Bronchial epithelial cell (primary cell): ENCODE measurements around the gene FRMD4A. TPM values are rescaled to one million over a fixed set of nuclear protein-coding genes. Genes with fewer than 3 reads are reported as not detected.

Experiments
- DNase-seq: peaks from one replicate; pipeline ENCODE4 v3.0.0-alpha.2; 2010; ENCODE audit warnings: low read depth
- FAIRE-seq: peaks from 2 replicates; lab custom pipeline; 2011; peaks lifted over from hg19 to GRCh38; lab: Jason Lieb, UNC
- H3K27me3 ChIP-seq: 2 replicates; pipeline ENCODE4 v1.5.1; 2011; ENCODE audit warnings: low read length; ENCODE audit not compliant: control insufficient read depth, insufficient read depth
- H3K36me3 ChIP-seq: 2 replicates; pipeline ENCODE4 v1.5.1; 2011; ENCODE audit warnings: low read length; ENCODE audit not compliant: control insufficient read depth, insufficient read depth
- H3K4me3 ChIP-seq: 2 replicates; pipeline ENCODE4 v1.5.1; 2011; ENCODE audit warnings: mild to moderate bottlenecking, low read depth, low read length, control low read depth
- total RNA-seq: library from RNA; depleted of rRNA; stranded (reverse); fragments of >200 nt; gene quantifications from 2 replicates; pipeline ENCODE4 v1.2.1, GENCODE V29; 2014
- TF ChIP-seq, protein P1 (sequence below): IDR thresholded peaks from 2 replicates; pipeline ENCODE4 v1.5.1; 2011; ENCODE audit warnings: mild to moderate bottlenecking, moderate library complexity, low read length, control low read depth, inconsistent platforms; ENCODE audit not compliant: insufficient read depth, severe bottlenecking

FRMD4A gene
- total RNA-seq, 1 donor from 2014 or later = 3.2 TPM

- DNase-seq (no peak), FAIRE-seq (no peak)
- Histone ChIP-seq H3K27me3 (no peaks in the 10 kb centered on the region), H3K36me3 (no peaks in the 10 kb centered on the region), H3K4me3 (no peak overlapping the region)
- TF ChIP-seq, protein P1, sequence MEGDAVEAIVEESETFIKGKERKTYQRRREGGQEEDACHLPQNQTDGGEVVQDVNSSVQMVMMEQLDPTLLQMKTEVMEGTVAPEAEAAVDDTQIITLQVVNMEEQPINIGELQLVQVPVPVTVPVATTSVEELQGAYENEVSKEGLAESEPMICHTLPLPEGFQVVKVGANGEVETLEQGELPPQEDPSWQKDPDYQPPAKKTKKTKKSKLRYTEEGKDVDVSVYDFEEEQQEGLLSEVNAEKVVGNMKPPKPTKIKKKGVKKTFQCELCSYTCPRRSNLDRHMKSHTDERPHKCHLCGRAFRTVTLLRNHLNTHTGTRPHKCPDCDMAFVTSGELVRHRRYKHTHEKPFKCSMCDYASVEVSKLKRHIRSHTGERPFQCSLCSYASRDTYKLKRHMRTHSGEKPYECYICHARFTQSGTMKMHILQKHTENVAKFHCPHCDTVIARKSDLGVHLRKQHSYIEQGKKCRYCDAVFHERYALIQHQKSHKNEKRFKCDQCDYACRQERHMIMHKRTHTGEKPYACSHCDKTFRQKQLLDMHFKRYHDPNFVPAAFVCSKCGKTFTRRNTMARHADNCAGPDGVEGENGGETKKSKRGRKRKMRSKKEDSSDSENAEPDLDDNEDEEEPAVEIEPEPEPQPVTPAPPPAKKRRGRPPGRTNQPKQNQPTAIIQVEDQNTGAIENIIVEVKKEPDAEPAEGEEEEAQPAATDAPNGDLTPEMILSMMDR = no peak
Measured at GRCh38 chr10:13681960-13682359, 648.8 kb downstream of the FRMD4A start.

- no peaks in the 10 kb centered on the region for H3K36me3 ChIP-seq
- no peak overlapping the region for H3K4me3 ChIP-seq
- DNase-seq (no peak), FAIRE-seq (no peak)
- TF ChIP-seq, protein P1 = no peak
- no peaks in the 10 kb centered on the region for H3K27me3 ChIP-seq
Measured at GRCh38 chr10:13681528-13681927, 649.2 kb downstream of the FRMD4A start.

DNA sequence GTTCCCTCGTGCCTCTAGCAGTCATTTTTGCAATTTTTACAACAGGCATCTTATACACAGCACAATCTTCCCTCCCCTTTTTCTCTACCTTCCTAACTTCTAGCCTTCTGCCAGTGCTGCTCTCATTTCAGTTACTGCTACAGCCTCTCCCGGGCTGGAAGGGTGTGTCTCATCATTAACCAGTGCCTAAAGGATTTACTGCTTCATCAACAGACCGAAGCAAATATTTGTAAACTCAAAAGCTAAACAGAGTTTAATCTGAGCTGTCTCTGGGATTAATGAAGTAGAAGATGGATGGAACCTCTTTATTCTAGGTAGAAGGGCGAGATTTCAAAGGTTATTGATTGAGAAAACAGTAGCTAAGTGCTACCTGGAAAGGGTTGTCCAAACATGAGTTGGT lies 649.6 kb downstream of the FRMD4A start:
- no peak for FAIRE-seq
- TF ChIP-seq, protein P1 = no peak
- no peak overlapping the region for H3K4me3 ChIP-seq
- no peaks in the 10 kb centered on the region for H3K27me3 ChIP-seq
- DNase-seq = no peak
- no peaks in the 10 kb centered on the region for H3K36me3 ChIP-seq

DNA sequence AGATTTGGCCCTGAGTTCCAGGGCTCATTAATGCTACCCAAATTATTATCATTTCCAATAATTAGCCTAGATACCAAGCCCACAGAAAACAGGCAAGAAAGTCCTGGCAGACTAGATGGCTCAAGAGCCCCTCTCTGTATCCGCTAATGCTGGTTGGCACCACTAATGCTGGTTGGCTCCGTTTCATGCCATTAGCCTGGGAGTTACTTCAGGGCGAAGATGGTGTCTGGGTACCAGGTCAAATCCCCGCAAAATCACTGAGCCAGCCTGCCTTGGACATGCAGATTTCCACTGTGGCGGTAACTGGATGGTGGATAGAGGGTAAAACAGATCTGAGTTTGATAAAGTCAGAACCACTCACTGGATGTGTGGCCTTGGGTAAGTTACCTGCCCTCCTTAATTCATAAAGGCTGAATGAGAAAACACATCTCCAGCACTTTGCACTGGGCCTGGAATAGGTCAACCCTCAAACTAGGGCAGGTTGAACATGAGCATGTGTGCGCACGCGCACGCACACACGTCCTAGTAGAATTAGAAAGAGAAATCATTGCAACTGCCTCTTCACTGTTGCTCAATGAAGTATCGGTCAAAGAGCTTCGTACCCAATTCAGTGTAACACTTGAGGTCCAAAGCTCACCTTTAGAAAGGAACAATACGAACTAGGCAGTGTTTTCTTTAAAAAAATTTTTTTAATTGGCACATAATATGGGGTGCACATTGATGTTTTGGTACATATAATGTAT lies 652.5 kb downstream of the FRMD4A start:
- FAIRE-seq (no peak), DNase-seq (no peak)
- H3K36me3 ChIP-seq = peaks cover 2% of the 10 kb centered on the region
- TF ChIP-seq, protein P1 = no peak
- no peaks in the 10 kb centered on the region for H3K27me3 ChIP-seq
- H3K4me3 ChIP-seq = no peak overlapping the region

- DNase-seq (no peak), FAIRE-seq (no peak)
- Histone ChIP-seq H3K36me3 (peaks cover 2% of the 10 kb centered on the region), H3K27me3 (no peaks in the 10 kb centered on the region), H3K4me3 (no peak overlapping the region)
- TF ChIP-seq, protein P1 = no peak
Measured at GRCh38 chr10:13674645-13675588, 655.8 kb downstream of the FRMD4A start.
